Peyer's patch (tissue), 4 donors: ENCODE data around the gene PPM1M.

Experiments used
- POLR2A ChIP-seq, 2 donors: fragments of 450-650 bp; IDR thresholded peaks; one replicate each; pipeline ENCODE4 v1.5.1; 2017; ENCODE audit warnings: antibody characterized with exemption in 2 of 2, mild to moderate bottlenecking in 2 of 2, moderate library complexity in 2 of 2
- TF ChIP-seq, protein P1 (sequence below), 6 experiments: fragments of 450-650 bp in 4 of 6; fragments of 200-600 bp in 2 of 6; sonication (generic) in 1 of 6; IDR thresholded peaks; one replicate each; pipeline ENCODE4 v1.5.1; 2017 to 2019; ENCODE audit warnings: antibody characterized with exemption in 6 of 6, mild to moderate bottlenecking in 3 of 6, moderate library complexity in 1 of 6

DNA sequence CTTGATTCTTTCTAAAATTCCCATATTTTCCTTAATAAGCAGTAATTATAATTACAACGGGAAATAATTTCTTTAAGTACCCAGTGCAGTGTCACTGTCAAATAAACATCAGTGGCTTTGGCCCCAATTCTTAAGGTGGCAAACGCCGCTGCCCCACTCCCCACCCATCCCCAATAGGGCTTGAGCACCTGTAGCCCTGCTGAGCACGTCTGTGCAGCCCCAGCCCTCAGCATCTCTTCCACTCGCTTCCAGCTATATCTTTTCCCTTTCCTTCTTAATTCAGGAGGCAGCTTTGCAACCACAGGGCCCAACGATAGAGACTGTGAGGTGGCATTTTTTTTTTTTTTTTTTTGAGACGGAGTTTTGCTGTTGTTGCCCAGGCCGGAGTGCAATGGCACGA, 9.0 kb downstream of the PPM1M start:
- TF ChIP-seq, protein P1, sequence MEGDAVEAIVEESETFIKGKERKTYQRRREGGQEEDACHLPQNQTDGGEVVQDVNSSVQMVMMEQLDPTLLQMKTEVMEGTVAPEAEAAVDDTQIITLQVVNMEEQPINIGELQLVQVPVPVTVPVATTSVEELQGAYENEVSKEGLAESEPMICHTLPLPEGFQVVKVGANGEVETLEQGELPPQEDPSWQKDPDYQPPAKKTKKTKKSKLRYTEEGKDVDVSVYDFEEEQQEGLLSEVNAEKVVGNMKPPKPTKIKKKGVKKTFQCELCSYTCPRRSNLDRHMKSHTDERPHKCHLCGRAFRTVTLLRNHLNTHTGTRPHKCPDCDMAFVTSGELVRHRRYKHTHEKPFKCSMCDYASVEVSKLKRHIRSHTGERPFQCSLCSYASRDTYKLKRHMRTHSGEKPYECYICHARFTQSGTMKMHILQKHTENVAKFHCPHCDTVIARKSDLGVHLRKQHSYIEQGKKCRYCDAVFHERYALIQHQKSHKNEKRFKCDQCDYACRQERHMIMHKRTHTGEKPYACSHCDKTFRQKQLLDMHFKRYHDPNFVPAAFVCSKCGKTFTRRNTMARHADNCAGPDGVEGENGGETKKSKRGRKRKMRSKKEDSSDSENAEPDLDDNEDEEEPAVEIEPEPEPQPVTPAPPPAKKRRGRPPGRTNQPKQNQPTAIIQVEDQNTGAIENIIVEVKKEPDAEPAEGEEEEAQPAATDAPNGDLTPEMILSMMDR (IDR thresholded peaks at IDR 0.05): no peak
- TF ChIP-seq POLR2A (IDR thresholded peaks at IDR 0.05): no peak
